Vagina (tissue), 2 donors: ENCODE measurements around the gene GALNT16. TPM values are rescaled to one million over a fixed set of nuclear protein-coding genes. Genes with fewer than 3 reads are reported as not detected.

Experiments
- DNase-seq, 2 donors: peaks; one replicate each; pipeline ENCODE4 v3.0.0-alpha.2; 2017; ENCODE audit errors: extremely low spot score in 2 of 2
- H3K27ac ChIP-seq: fragments of 200-600 bp; sonication (generic); one replicate; pipeline ENCODE4 v1.5.1; 2019
- H3K27me3 ChIP-seq: fragments of 200-600 bp; sonication (generic); one replicate; pipeline ENCODE4 v1.5.1; 2019
- H3K36me3 ChIP-seq, 2 donors: fragments of 200-600 bp; sonication (generic); one replicate each; pipeline ENCODE4 v1.5.1; 2017 to 2019
- H3K4me1 ChIP-seq: fragments of 200-600 bp; sonication (generic); one replicate; pipeline ENCODE4 v1.5.1; 2019
- H3K4me3 ChIP-seq, 2 donors: fragments of 200-600 bp; sonication (generic); 1 replicate in 1 of 2; 2 replicates in 1 of 2; pipeline ENCODE4 v1.5.1; 2016 to 2019
- H3K9me3 ChIP-seq: fragments of 200-600 bp; sonication (generic); one replicate; pipeline ENCODE4 v1.5.1; 2019
- CTCF ChIP-seq, 3 experiments: fragments of 450-650 bp in 2 of 3; fragments of 200-600 bp in 1 of 3; sonication (generic) in 1 of 3; IDR thresholded peaks; one replicate each; pipeline ENCODE4 v1.5.1; 2017 to 2019; ENCODE audit warnings: antibody characterized with exemption in 3 of 3, mild to moderate bottlenecking in 2 of 3, moderate library complexity in 2 of 3
- POLR2A ChIP-seq, 2 donors: fragments of 450-650 bp; IDR thresholded peaks; one replicate each; pipeline ENCODE4 v1.6.1; 2017; ENCODE audit warnings: antibody characterized with exemption in 2 of 2, mild to moderate bottlenecking in 2 of 2, moderate library complexity in 2 of 2
- POLR2AphosphoS5 ChIP-seq, 2 donors: sonication (generic); formaldehyde crosslinking; IDR thresholded peaks; one replicate each; pipeline ENCODE4 v1.9.0; 2017; ENCODE audit warnings: antibody characterized with exemption in 2 of 2, mild to moderate bottlenecking in 2 of 2, low read depth in 1 of 2; ENCODE audit not compliant: insufficient read depth in 1 of 2
- intact Hi-C: fragments of 100-400 bp; cut with DNase I; formaldehyde crosslinking; loops from one replicate; pipeline ENCODE4 v1.15.1; 2023
- total RNA-seq: library from RNA; depleted of rRNA; stranded (reverse); fragments of >200 nt; gene quantifications from one replicate; pipeline ENCODE4 v1.2.3, GENCODE V29; 2016

Gene GALNT16
- total RNA-seq, 1 donor from 2014 or later: 5.2 TPM

DNA sequence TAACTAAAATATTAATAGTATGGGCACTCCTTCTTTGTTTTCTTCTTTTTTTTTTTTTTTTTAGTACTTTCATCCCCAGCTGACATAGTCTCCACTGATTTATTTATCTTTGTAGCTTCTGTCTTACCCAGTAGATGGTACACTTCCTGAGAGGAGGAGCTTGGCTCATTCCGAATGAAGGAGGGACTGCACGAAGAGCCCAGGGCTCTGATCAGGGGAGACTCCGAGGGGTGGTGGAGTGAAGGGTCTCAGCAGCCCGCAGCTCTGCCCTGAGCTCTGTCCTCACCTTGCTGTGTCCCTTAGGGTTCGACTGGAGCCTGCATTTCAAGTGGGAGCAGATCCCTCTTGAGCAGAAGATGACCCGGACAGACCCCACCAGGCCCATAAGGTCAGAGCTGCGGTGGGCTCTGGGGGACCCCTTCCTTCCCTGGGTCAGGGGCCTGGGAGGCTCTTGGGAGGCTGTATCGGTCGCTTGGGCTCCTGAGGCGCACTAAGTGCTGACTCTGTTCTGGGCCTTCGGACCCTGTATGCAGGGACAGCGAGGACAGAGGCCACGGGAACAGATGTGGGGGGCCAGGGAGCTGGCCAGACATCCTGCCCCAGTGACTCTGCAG is 72.9 kb downstream of the GALNT16 start:
- no peaks in the 10 kb centered on the region for H3K9me3 ChIP-seq
- H3K27ac ChIP-seq: no peak overlapping the region
- H3K4me3 ChIP-seq: no peak overlapping the region
- H3K4me1 ChIP-seq: peaks cover 7% of the 10 kb centered on the region
- DNase-seq: no peak
- no peaks in the 10 kb centered on the region for H3K36me3 ChIP-seq
- H3K27me3 ChIP-seq: no peaks in the 10 kb centered on the region
- no peak for TF ChIP-seq POLR2A (IDR thresholded peaks at IDR 0.05)
- no peak for TF ChIP-seq CTCF (IDR thresholded peaks at IDR 0.05)
- no peak for TF ChIP-seq POLR2AphosphoS5 (IDR thresholded peaks at IDR 0.05; ENCODE audit: insufficient read depth in 1 of 2, low read depth in 1 of 2)
- intact Hi-C loops: no loop called here

DNA sequence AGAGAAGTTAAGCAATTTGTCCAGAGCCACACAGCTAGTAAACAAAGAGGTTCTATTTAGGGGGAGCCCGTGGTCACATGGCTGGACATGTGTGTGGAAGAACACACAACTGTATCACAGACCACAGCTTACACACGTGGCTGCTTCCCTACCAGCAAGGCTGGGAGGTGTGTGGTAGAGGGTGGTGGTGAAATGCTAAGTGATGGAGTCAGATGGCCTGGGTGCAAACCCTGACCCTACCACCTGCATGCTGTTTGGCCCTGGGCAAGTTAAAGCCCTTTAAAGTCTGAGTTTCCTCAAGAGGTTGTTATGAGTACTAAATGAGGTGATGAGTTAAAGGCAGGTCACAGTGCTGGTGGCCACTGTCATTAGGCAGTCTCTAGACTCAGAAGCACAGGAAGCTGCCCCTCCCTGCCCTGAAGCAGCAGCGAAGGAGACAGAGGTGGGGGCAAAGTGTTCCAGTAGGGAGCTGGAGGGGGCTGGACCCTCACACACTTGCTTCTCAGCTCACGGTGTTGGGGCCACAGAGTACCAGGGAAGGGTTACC is 73.9 kb downstream of the GALNT16 start:
- no peak for TF ChIP-seq POLR2AphosphoS5 (IDR thresholded peaks at IDR 0.05; ENCODE audit: insufficient read depth in 1 of 2, low read depth in 1 of 2)
- no peak for TF ChIP-seq CTCF (IDR thresholded peaks at IDR 0.05)
- Histone ChIP-seq H3K27ac (no peak overlapping the region), H3K9me3 (no peaks in the 10 kb centered on the region), H3K4me3 (no peak overlapping the region), H3K36me3 (no peaks in the 10 kb centered on the region), H3K4me1 (peaks cover 7% of the 10 kb centered on the region), H3K27me3 (no peaks in the 10 kb centered on the region)
- intact Hi-C loops: no loop called here
- no peak for DNase-seq

DNA sequence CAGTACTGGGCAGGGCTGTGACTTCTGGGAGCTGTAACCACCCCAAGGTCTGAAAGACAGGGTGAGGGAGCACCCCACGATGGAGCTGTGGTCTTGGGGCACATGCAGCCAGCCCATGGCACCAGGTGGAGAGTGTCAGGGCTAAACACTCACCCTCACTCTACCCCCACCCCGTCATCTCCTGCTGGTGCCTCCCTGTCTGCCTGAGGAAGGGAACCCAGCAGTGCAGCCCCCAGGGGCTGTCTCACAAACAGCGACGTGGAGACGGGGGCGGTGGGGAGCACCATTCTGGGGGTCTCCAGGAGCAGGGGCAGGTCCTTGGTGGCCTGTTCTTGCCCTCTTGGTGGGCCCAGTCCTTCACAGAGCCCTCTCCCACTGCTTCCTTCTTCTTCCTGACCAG is 74.6 kb downstream of the GALNT16 start:
- no peaks in the 10 kb centered on the region for H3K9me3 ChIP-seq
- no peak overlapping the region for H3K4me3 ChIP-seq
- H3K27me3 ChIP-seq: no peaks in the 10 kb centered on the region
- intact Hi-C loops: no loop called here
- no peak for TF ChIP-seq CTCF (IDR thresholded peaks at IDR 0.05)
- TF ChIP-seq POLR2AphosphoS5 (IDR thresholded peaks at IDR 0.05; ENCODE audit: insufficient read depth in 1 of 2, low read depth in 1 of 2): no peak
- TF ChIP-seq POLR2A (IDR thresholded peaks at IDR 0.05): no peak
- H3K36me3 ChIP-seq: no peaks in the 10 kb centered on the region
- peaks cover 7% of the 10 kb centered on the region for H3K4me1 ChIP-seq
- no peak for DNase-seq
- H3K27ac ChIP-seq: no peak overlapping the region

DNA sequence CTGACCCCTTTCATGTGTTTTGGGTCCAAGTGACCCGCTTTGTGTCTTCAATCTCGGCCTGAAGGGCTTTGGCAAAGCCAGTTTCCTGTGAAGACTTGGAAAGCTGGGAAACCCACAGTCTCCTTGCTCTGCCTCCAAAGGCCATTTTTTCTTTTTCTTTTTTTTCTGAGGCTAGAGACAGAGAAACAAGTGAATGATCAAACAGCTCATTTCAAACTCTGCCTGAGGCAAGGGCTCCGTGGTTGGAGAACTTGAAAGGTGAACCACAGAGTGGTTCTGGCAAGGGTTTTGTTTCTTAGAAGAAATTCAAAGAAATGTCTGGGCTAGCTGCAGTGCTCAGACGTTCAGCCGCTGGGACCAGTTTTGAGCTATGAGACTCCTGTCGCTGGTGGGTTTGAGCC is 75.4 kb downstream of the GALNT16 start:
- peaks cover 7% of the 10 kb centered on the region for H3K4me1 ChIP-seq
- H3K4me3 ChIP-seq: no peak overlapping the region
- H3K36me3 ChIP-seq: no peaks in the 10 kb centered on the region
- intact Hi-C loops: loop anchor here (5.0 kb wide), 1 partner anchor 1078 kb away; no protein-coding TSS in a partner anchor
- TF ChIP-seq POLR2A (IDR thresholded peaks at IDR 0.05) (no peak), CTCF (IDR thresholded peaks at IDR 0.05) (no peak), POLR2AphosphoS5 (IDR thresholded peaks at IDR 0.05; ENCODE audit: insufficient read depth in 1 of 2, low read depth in 1 of 2) (no peak)
- H3K9me3 ChIP-seq: no peaks in the 10 kb centered on the region
- DNase-seq: no peak
- H3K27ac ChIP-seq: no peak overlapping the region
- H3K27me3 ChIP-seq: no peaks in the 10 kb centered on the region

GRCh38 chr14:69337984-69338383 is 78.0 kb downstream of the GALNT16 start:
- TF ChIP-seq POLR2AphosphoS5 (IDR thresholded peaks at IDR 0.05; ENCODE audit: insufficient read depth in 1 of 2, low read depth in 1 of 2): no peak
- no peak for TF ChIP-seq POLR2A (IDR thresholded peaks at IDR 0.05)
- TF ChIP-seq CTCF (IDR thresholded peaks at IDR 0.05): no peak
- Histone ChIP-seq H3K4me3 (no peak overlapping the region), H3K36me3 (no peaks in the 10 kb centered on the region), H3K27ac (no peak overlapping the region), H3K4me1 (peaks cover 7% of the 10 kb centered on the region), H3K27me3 (no peaks in the 10 kb centered on the region), H3K9me3 (no peaks in the 10 kb centered on the region)
- DNase-seq: no peak
- intact Hi-C loops: loop anchor here (5.0 kb wide), 1 partner anchor 1081 kb away; no protein-coding TSS in a partner anchor
